ENCODE data around the gene NOS1AP.
"Not testable (repeated sequence)": the region's sequence is repeated elsewhere in the genome, so short reads cannot be mapped to it uniquely, and the experiment has no call there.

The NOS1AP gene

DNA sequence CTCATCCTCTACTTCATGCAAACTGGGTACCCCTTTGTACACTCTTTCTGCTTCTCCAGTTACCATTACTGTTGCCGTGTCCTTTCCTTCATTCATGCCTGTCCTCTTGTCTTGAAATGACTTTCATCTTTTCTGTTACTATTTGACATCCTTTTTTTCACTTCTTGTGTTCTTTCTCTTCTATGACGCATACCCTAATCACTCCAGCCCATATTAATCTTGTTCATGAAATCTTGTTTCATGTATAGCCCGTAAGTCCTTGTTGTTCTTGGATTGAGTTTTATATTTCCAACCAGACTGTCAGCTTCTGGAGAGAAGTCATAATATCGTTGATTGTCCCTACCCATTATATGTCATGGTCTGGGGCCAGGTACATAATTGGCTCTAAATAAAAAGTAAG, 126.1 kb downstream of the NOS1AP start:
- H3K36me3 ChIP-seq, result no peaks in the 10 kb centered on the region
- no peaks in the 10 kb centered on the region for H3K27me3 ChIP-seq (ENCODE audit: insufficient read depth, low read depth, severe bottlenecking)
- TF ChIP-seq, protein P1, sequence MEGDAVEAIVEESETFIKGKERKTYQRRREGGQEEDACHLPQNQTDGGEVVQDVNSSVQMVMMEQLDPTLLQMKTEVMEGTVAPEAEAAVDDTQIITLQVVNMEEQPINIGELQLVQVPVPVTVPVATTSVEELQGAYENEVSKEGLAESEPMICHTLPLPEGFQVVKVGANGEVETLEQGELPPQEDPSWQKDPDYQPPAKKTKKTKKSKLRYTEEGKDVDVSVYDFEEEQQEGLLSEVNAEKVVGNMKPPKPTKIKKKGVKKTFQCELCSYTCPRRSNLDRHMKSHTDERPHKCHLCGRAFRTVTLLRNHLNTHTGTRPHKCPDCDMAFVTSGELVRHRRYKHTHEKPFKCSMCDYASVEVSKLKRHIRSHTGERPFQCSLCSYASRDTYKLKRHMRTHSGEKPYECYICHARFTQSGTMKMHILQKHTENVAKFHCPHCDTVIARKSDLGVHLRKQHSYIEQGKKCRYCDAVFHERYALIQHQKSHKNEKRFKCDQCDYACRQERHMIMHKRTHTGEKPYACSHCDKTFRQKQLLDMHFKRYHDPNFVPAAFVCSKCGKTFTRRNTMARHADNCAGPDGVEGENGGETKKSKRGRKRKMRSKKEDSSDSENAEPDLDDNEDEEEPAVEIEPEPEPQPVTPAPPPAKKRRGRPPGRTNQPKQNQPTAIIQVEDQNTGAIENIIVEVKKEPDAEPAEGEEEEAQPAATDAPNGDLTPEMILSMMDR (IDR thresholded peaks at IDR 0.05; ENCODE audit: low read depth, low read length), result no peak
- H3K9me3 ChIP-seq (ENCODE audit: severe bottlenecking), result no peaks in the 10 kb centered on the region
- H3K27ac ChIP-seq, result no peak overlapping the region
- no peak overlapping the region for H3K4me3 ChIP-seq (ENCODE audit: low read depth, low read length)
- DNase-seq, result no peak

DNA sequence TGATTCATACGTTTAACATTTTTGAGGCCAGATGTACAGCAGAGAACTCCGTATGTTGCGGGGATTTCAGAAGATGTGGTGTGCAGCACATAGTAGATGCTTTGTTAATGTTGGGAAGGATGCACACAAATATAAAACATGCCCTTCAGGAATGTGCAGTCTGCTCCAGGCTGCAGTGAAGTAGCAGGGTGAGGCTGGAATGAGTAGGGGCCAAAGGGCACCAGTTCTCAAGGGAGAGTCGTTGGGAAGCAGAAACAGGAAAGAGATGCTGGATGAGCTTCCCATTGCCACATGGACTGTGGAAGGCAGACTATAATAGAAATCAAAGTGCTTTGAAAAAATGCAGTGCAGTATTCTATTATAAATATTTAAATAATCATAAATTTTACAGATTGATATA, 126.9 kb downstream of the NOS1AP start:
- DNase-seq, result no peak
- no peaks in the 10 kb centered on the region for H3K27me3 ChIP-seq (ENCODE audit: insufficient read depth, low read depth, severe bottlenecking)
- TF ChIP-seq, protein P1 (IDR thresholded peaks at IDR 0.05; ENCODE audit: low read depth, low read length), result no peak
- peaks cover 4% of the 10 kb centered on the region for H3K9me3 ChIP-seq (ENCODE audit: severe bottlenecking)
- no peak overlapping the region for H3K4me3 ChIP-seq (ENCODE audit: low read depth, low read length)
- no peaks in the 10 kb centered on the region for H3K36me3 ChIP-seq
- no peak overlapping the region for H3K27ac ChIP-seq

DNA sequence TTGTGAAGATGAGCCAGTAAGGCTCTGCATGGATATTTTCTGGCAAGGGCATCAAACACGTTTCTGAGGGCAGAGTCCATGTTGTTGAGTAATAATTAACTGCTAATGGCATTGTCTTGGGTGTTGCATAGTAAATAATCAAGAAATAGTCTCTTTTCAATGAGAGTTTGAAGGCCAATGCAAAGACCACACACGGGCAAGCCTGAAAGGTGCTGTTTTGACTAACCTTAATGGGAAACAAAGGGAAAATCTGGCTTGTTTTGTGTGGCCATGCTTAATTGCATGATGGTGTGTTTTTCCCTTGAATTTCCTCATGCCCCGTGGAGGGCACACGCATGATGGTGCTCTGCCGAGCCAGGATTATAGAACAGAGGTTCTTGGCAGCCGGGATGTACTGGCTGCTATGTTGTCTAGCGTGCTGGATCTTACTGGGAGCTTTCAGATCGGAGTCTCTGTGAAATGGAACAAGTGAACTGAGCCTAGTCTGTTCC, 127.6 kb downstream of the NOS1AP start:
- H3K9me3 ChIP-seq (ENCODE audit: severe bottlenecking), result peaks cover 6% of the 10 kb centered on the region
- TF ChIP-seq, protein P1 (IDR thresholded peaks at IDR 0.05; ENCODE audit: low read depth, low read length), result no peak

DNA sequence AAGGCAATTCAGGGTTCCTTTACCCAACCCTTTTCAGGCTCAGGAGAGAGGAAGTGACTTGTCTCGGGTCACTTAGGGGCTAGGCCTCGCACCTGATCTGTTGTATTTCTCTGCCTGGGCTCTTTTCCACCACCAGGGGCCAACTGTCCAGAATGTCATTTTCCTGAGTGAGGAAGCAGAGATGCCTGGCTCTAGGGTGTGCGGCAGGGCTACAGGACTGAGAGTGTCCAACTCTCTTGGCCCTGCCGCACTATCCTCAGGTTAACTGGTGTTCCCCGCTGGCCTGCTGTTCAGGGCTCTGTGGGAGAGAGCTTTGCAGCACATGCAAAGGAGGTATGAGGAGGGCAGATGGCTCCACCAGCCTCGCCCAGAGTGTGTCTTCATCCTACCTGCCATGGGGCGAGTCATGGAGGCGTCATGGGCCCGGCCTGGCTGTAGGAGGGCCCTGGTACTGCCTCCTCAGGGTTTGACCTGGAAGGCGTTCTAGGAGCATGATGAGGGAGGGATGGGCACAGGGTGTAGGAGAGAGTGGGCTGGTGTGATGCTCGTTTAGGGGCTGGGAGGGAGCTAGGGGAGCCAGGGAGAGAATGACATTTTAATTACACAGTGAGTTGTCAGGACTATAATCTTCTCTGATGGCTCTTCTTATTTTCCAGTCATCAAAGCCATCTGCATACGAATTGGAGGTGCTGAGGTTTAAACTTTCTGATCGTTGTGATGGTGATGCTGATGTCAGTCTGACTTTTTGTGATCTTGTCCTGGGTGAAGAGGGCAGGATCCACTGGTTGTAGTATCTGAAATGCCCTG, 128.3 kb downstream of the NOS1AP start:
- H3K9me3 ChIP-seq (ENCODE audit: severe bottlenecking), result peaks cover 6% of the 10 kb centered on the region
- TF ChIP-seq, protein P1 (IDR thresholded peaks at IDR 0.05; ENCODE audit: low read depth, low read length), result peak; percentile 53; the same call in 1 of the 2 replicates
- no peak overlapping the region; the same call in 1 of the 2 replicates for H3K27ac ChIP-seq
- no peaks in the 10 kb centered on the region for H3K27me3 ChIP-seq (ENCODE audit: insufficient read depth, low read depth, severe bottlenecking)
- no peaks in the 10 kb centered on the region for H3K36me3 ChIP-seq
- no peak for DNase-seq
- no peak overlapping the region for H3K4me3 ChIP-seq (ENCODE audit: low read depth, low read length)

More for the DNA sequence above, 127.6 kb downstream of the NOS1AP start:
- Histone ChIP-seq H3K36me3 (no peaks in the 10 kb centered on the region), H3K27ac (no peak overlapping the region), H3K27me3 (ENCODE audit: insufficient read depth, low read depth, severe bottlenecking) (no peaks in the 10 kb centered on the region), H3K4me3 (ENCODE audit: low read depth, low read length) (no peak overlapping the region)
- no peak for DNase-seq

DNA sequence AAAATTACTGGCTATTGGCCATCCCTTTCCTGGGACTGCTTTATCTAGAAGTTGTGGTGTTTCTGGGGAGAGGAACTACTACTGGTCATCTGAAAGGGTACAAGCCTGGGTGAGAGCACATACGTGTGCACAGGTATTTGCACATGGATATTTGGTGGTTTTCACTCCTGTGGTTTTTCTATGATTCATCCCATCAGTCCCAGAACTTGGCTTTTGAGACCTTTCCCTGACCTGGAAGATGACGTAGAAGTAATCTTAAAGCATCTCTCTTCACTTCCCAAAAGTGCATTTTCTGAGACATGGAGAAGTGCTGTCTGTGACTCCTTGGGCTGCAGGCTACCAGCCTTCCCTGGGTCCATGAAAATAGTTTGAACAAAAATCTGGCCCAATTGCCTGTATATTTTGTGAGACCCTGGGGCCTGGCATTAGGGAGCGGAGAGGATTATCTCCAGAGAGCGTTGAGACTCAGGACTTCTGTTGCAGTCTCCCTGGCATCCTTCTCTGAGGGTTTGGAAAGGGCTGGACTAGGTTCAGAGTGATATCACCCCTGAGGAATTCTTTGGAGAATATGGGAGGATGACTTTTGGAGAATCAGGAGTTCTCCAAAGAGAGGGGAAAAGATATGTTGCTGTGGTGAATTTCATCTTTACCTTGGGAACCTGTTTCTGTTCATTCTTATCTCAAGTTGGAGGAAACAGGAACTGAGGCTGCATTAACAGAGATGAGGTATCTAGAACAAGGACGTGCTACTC, 130.8 kb downstream of the NOS1AP start:
- Histone ChIP-seq H3K27ac (no peak overlapping the region), H3K9me3 (ENCODE audit: severe bottlenecking) (peaks cover 6% of the 10 kb centered on the region), H3K4me3 (ENCODE audit: low read depth, low read length) (no peak overlapping the region), H3K27me3 (ENCODE audit: insufficient read depth, low read depth, severe bottlenecking) (no peaks in the 10 kb centered on the region), H3K36me3 (no peaks in the 10 kb centered on the region)
- no peak for DNase-seq
- TF ChIP-seq, protein P1 (IDR thresholded peaks at IDR 0.05; ENCODE audit: low read depth, low read length), result no peak

DNA sequence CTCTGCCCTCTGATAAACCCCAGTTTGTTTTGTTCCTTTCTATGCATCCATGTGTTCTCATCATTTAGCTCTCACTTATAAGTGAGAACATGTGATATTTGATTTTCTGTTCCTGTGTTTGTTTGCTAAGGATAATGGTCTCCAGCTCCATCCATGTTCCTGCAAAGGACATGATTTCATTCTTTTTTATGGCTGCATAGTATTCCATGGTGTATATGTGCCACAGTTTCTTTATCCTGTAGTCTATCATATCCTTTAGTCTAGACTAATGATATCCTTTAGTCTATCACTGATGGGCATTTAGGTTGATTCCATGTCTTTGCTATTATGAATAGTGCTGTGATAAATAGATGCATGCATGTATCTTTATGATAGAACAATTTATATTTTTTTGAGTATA, 131.6 kb downstream of the NOS1AP start:
- not testable (repeated sequence) for H3K36me3 ChIP-seq; DNase-seq; H3K4me3 ChIP-seq (ENCODE audit: low read depth, low read length); H3K9me3 ChIP-seq (ENCODE audit: severe bottlenecking); H3K27me3 ChIP-seq (ENCODE audit: insufficient read depth, low read depth, severe bottlenecking); H3K27ac ChIP-seq
